Stimulated activated CD8-positive, alpha-beta memory T cell treated with anti-CD3 and anti-CD28 coated beads, Interleukin-2, amount 100 ng/mL, for 48 hours (primary cell): ENCODE data around the gene KRT9.
"Not testable (repeated sequence)": the region's sequence is repeated elsewhere in the genome, so short reads cannot be mapped to it uniquely, and the experiment has no call there.

ENCODE experiments used
- DNase-seq, 2 donors: peaks; one replicate each; pipeline ENCODE4 v3.0.0-alpha.2; 2020; ENCODE audit warnings: low read depth in 2 of 2

The KRT9 gene

GRCh38 chr17:41600318-41600717, 28.5 kb upstream of the KRT9 start:
- DNase-seq: no peak

GRCh38 chr17:41599680-41600079, 27.8 kb upstream of the KRT9 start:
- no peak for DNase-seq

GRCh38 chr17:41595585-41595984, 23.7 kb upstream of the KRT9 start:
- no peak for DNase-seq

GRCh38 chr17:41594363-41594915, 22.6 kb upstream of the KRT9 start:
- DNase-seq: no peak

GRCh38 chr17:41593306-41593981, 21.6 kb upstream of the KRT9 start:
- DNase-seq: no peak

GRCh38 chr17:41592601-41593305, 20.9 kb upstream of the KRT9 start:
- DNase-seq: no peak

- DNase-seq: no peak
These were observed 17.4 kb upstream of the KRT9 start for GRCh38 chr17:41589301-41589700.

GRCh38 chr17:41588126-41588810, 16.4 kb upstream of the KRT9 start:
- DNase-seq: no peak

GRCh38 chr17:41586863-41587495, 15.1 kb upstream of the KRT9 start, which contains the start of gene KRT14:
Gene KRT14, minus strand, starts transcription at chr17:41586895. Its CDS starts 61 bp downstream, at chr17:41586834.
- DNase-seq: no peak

GRCh38 chr17:41585301-41586056, 13.6 kb upstream of the KRT9 start:
- DNase-seq: no peak

GRCh38 chr17:41584331-41584927, 12.6 kb upstream of the KRT9 start:
- DNase-seq: not testable (repeated sequence)

- DNase-seq: no peak
These were observed 11.6 kb upstream of the KRT9 start for GRCh38 chr17:41583137-41584127.

- not testable (repeated sequence) for DNase-seq
These were observed 10.5 kb upstream of the KRT9 start for GRCh38 chr17:41582061-41582968.

- no peak for DNase-seq
These were observed 9.7 kb upstream of the KRT9 start for GRCh38 chr17:41581366-41582060.

- no peak for DNase-seq
These were observed 9.0 kb upstream of the KRT9 start for GRCh38 chr17:41580687-41581365.

- no peak for DNase-seq
These were observed 8.4 kb upstream of the KRT9 start for GRCh38 chr17:41580244-41580575.

- peak; percentile 56 to 77 for DNase-seq
These were observed 7.8 kb upstream of the KRT9 start for GRCh38 chr17:41579484-41580243.
